Activated naive CD8-positive, alpha-beta T cell treated with anti-CD3 and anti-CD28 coated beads, Interleukin-2, amount 10 ng/mL, durations not matched to agents 7 days and 5 days (primary cell): ENCODE results near the gene MUC6. TPM values are rescaled to one million over a fixed set of nuclear protein-coding genes. Genes with fewer than 3 reads are reported as not detected.

Experiments
- total RNA-seq, 2 experiments: library from RNA; stranded (reverse); gene quantifications; one replicate each; pipeline ENCODE4 v1.2.3, GENCODE V29; 2021

The MUC6 gene
- total RNA-seq, 2 experiments from 2014 or later = not detected

Other genes starting within 250 kb of the MUC6 start
- gene CEND1, start 246.6 kb downstream of the MUC6 start, total RNA-seq = under 1 TPM in 1 of 2 experiments, not detected in 1; 0.37 TPM
- 10 to 100 TPM; 35.1 to 35.8 TPM for gene SLC25A22, start 238.4 kb downstream of the MUC6 start, total RNA-seq
- gene PIDD1, start 231.5 kb downstream of the MUC6 start, total RNA-seq = 10 to 100 TPM; 53.4 to 53.6 TPM
- gene RPLP2, start 226.8 kb downstream of the MUC6 start, total RNA-seq = 1,000 to 10,000 TPM; 2,888 to 3,019 TPM
- gene PNPLA2, start 217.8 kb downstream of the MUC6 start, total RNA-seq = 100 to 1,000 TPM; 110 to 125 TPM
- gene CRACR2B, start 208.8 kb downstream of the MUC6 start, total RNA-seq = 10 to 100 TPM; 10.5 to 11.2 TPM
- gene CD151, start 203.8 kb downstream of the MUC6 start, total RNA-seq = 10 to 100 TPM; 36.4 to 37.4 TPM
- 10 to 100 TPM; 76.7 to 78.9 TPM for gene POLR2L, start 194.2 kb downstream of the MUC6 start, total RNA-seq
- gene TSPAN4, start 193.9 kb downstream of the MUC6 start, total RNA-seq = 10 to 100 TPM; 19.0 to 20.3 TPM
- 10 to 100 TPM; 39.7 to 47.9 TPM for gene CHID1, start 125.9 kb downstream of the MUC6 start, total RNA-seq
- 10 to 100 TPM; 49.1 to 52.1 TPM for gene AP2A2, start 110.8 kb downstream of the MUC6 start, total RNA-seq
- not detected for gene MUC2, start 38.2 kb upstream of the MUC6 start, total RNA-seq
- not detected for gene MUC5AC, start 121.2 kb upstream of the MUC6 start, total RNA-seq
- gene MUC5B, start 186.3 kb upstream of the MUC6 start, total RNA-seq = not detected